Measurements from ENCODE around the gene UTP14C.
"Not testable (repeated sequence)": the region's sequence is repeated elsewhere in the genome, so short reads cannot be mapped to it uniquely, and the experiment has no call there.

Gene UTP14C

GRCh38 chr13:51981355-51981754 is 43.1 kb upstream of the UTP14C start:
- in situ Hi-C loops (cut with MboI; ENCODE audit: low pct_unique_long_range_greater_than_20kb, low sequenced_read_pairs, unreplicated experiment), result no loop called here
- TF ChIP-seq, protein P1, sequence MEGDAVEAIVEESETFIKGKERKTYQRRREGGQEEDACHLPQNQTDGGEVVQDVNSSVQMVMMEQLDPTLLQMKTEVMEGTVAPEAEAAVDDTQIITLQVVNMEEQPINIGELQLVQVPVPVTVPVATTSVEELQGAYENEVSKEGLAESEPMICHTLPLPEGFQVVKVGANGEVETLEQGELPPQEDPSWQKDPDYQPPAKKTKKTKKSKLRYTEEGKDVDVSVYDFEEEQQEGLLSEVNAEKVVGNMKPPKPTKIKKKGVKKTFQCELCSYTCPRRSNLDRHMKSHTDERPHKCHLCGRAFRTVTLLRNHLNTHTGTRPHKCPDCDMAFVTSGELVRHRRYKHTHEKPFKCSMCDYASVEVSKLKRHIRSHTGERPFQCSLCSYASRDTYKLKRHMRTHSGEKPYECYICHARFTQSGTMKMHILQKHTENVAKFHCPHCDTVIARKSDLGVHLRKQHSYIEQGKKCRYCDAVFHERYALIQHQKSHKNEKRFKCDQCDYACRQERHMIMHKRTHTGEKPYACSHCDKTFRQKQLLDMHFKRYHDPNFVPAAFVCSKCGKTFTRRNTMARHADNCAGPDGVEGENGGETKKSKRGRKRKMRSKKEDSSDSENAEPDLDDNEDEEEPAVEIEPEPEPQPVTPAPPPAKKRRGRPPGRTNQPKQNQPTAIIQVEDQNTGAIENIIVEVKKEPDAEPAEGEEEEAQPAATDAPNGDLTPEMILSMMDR (IDR thresholded peaks at IDR 0.05; ENCODE audit: extremely low read depth, insufficient read depth, missing control alignments), result no peak
- DNase-seq (ENCODE audit: low spot score), result no peak

DNA sequence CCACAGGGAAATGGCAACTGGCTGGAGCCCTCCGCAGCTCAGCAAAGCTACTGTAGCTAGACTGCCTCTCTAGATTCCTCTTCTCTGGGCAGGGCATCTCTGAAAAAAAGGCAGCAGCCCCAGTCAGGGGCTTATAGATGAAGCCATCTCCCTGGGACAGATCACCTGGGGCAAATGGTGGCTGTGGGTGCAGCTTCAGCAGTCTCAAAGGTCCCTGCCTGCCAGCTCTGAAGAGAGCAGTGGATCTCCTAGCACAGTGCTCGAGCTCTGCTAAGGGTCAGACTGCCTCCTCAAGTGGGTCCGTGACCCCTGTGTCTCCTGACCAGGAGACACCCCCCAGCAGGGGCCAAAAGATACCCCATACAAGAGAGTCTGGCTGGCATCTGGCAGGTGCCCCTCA is 41.2 kb upstream of the UTP14C start:
- in situ Hi-C loops (cut with MboI; ENCODE audit: low pct_unique_long_range_greater_than_20kb, low sequenced_read_pairs, unreplicated experiment); DNase-seq (ENCODE audit: low spot score): not testable (repeated sequence)

DNA sequence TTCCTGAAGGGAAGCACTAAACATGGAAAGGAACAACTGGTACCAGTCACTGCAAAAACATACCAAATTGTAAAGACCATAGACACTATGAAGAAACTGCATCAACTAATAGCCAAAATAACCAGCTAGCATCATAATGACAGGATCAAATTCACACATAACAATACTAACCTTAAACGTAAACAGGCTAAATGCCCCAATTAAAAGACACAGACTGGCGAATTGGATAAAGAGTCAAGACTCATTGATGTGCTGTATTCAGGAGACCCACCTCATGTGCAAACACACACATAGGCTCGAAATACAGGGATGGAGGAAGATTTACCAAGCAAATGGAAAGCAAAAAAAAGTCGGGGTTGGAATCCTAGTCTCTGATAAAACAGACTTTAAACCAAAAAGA is 39.6 kb upstream of the UTP14C start:
- in situ Hi-C loops (cut with MboI; ENCODE audit: low pct_unique_long_range_greater_than_20kb, low sequenced_read_pairs, unreplicated experiment); DNase-seq (ENCODE audit: low spot score): not testable (repeated sequence)

GRCh38 chr13:51988988-51989618 is 35.4 kb upstream of the UTP14C start:
- TF ChIP-seq, protein P1 (IDR thresholded peaks at IDR 0.05; ENCODE audit: extremely low read depth, insufficient read depth, missing control alignments), result no peak

GRCh38 chr13:51993713-51994112 is 30.8 kb upstream of the UTP14C start:
- in situ Hi-C loops (cut with MboI; ENCODE audit: low pct_unique_long_range_greater_than_20kb, low sequenced_read_pairs, unreplicated experiment), result no loop called here
- TF ChIP-seq, protein P1 (IDR thresholded peaks at IDR 0.05; ENCODE audit: extremely low read depth, insufficient read depth, missing control alignments), result no peak
- DNase-seq (ENCODE audit: low spot score), result no peak

More at GRCh38 chr13:51988988-51989618, 35.4 kb upstream of the UTP14C start:
- DNase-seq (ENCODE audit: low spot score), result no peak
- in situ Hi-C loops (cut with MboI; ENCODE audit: low pct_unique_long_range_greater_than_20kb, low sequenced_read_pairs, unreplicated experiment), result no loop called here

GRCh38 chr13:51995677-51996551 is 28.6 kb upstream of the UTP14C start:
- in situ Hi-C loops (cut with MboI; ENCODE audit: low pct_unique_long_range_greater_than_20kb, low sequenced_read_pairs, unreplicated experiment), result no loop called here
- no peak for DNase-seq (ENCODE audit: low spot score)
- TF ChIP-seq, protein P1 (IDR thresholded peaks at IDR 0.05; ENCODE audit: extremely low read depth, insufficient read depth, missing control alignments), result no peak

DNA sequence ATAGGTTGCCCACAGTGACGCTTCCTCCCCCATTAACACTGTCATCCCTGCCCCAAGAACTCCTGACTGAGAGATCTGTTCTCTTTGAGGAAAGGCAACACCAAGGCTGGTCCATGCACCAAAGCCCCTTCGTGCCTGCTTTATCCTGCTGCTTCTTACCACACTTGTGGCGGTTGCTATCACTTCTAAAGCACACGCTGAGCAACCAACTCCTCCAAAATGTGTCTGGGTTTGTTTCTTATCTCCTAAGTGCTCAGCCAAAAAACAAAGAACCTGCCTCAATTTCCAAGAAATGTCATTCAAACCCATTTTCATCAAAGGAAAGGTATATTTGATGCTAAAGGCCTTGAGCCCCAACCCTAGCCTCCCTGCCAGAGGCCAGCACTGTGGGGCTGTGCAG is 27.9 kb upstream of the UTP14C start:
- in situ Hi-C loops (cut with MboI; ENCODE audit: low pct_unique_long_range_greater_than_20kb, low sequenced_read_pairs, unreplicated experiment), result no loop called here
- TF ChIP-seq, protein P1 (IDR thresholded peaks at IDR 0.05; ENCODE audit: extremely low read depth, insufficient read depth, missing control alignments), result no peak
- no peak for DNase-seq (ENCODE audit: low spot score)

All from GM13977 (cell line).